GM18511 (cell line): ENCODE data around the gene ARL13A.
A peak's percentile ranks its signal among the peaks of the same experiment; 100 is the strongest.
"Not testable (repeated sequence)": the region's sequence is repeated elsewhere in the genome, so short reads cannot be mapped to it uniquely, and the experiment has no call there.

Source experiments
- ATAC-seq: cut with Tn5 transposase; IDR thresholded peaks from one replicate; pipeline ENCODE4 v1.9.1; 2021; ENCODE audit warnings: mild to moderate bottlenecking, moderate library complexity; ENCODE audit not compliant: unreplicated experiment

ARL13A gene

GRCh38 chrX:100984818-100985217 is 15.3 kb downstream of the ARL13A start:
- ATAC-seq, result no peak

GRCh38 chrX:100990139-100990538 is 20.6 kb downstream of the ARL13A start:
- no peak for ATAC-seq

- ATAC-seq, result peak; percentile 96
Observed at GRCh38 chrX:100994352-100995281, 25.1 kb downstream of the ARL13A start.

GRCh38 chrX:100995469-100995868 is 26.0 kb downstream of the ARL13A start:
- no peak for ATAC-seq

GRCh38 chrX:100999451-100999850 is 29.9 kb downstream of the ARL13A start:
- ATAC-seq, result no peak

GRCh38 chrX:101009090-101009489 is 39.6 kb downstream of the ARL13A start:
- no peak for ATAC-seq

- not testable (repeated sequence) for ATAC-seq
Observed at GRCh38 chrX:101012031-101012430, 42.5 kb downstream of the ARL13A start.

GRCh38 chrX:101022020-101022419 is 52.5 kb downstream of the ARL13A start:
- ATAC-seq, result no peak

GRCh38 chrX:101025126-101025525 is 55.6 kb downstream of the ARL13A start:
- ATAC-seq, result no peak

- ATAC-seq, result no peak
Observed at GRCh38 chrX:101028562-101028961, 59.1 kb downstream of the ARL13A start.

GRCh38 chrX:101029665-101030064 is 60.2 kb downstream of the ARL13A start:
- ATAC-seq, result no peak

GRCh38 chrX:101037231-101037630 is 67.7 kb downstream of the ARL13A start:
- no peak for ATAC-seq

GRCh38 chrX:101040197-101040596 is 70.7 kb downstream of the ARL13A start:
- ATAC-seq, result no peak
